ENCODE measurements around the gene PTN. TPM values are rescaled to one million over a fixed set of nuclear protein-coding genes. Genes with fewer than 3 reads are reported as not detected.
"Not testable (repeated sequence)": the region's sequence is repeated elsewhere in the genome, so short reads cannot be mapped to it uniquely, and the experiment has no call there.

The PTN gene
- total RNA-seq, 1 donor from 2014 or later, result not detected

DNA sequence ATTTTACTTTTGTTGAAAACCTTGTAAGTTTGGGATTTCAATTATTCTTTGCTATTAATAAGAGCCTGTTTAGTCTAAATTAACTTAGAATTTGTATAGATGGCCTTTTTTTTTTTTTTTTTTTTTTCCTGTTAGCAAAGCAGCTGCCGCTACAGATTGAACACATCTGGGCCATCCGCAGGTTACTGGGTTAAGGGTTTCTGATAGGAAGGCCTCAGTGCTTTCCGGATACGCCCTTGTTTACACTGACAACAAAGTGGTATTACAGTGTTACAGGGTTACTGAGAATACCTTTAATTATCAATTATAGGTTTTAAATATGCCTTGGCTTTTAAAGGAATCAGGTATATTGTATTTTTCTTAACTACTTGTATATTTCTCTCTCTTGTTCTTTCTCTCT is 76.8 kb downstream of the PTN start:
- DNase-seq, result no peak
- Mint-ChIP-seq H3K4me3 (no peak overlapping the region), H3K4me1 (no peaks in the 10 kb centered on the region), H3K27ac (no peak overlapping the region), H3K9me3 (no peaks in the 10 kb centered on the region), H3K36me3 (ENCODE audit: low read depth) (no peaks in the 10 kb centered on the region), H3K27me3 (no peaks in the 10 kb centered on the region)
- intact Hi-C loops (cut with micrococcal nuclease), result no loop called here

DNA sequence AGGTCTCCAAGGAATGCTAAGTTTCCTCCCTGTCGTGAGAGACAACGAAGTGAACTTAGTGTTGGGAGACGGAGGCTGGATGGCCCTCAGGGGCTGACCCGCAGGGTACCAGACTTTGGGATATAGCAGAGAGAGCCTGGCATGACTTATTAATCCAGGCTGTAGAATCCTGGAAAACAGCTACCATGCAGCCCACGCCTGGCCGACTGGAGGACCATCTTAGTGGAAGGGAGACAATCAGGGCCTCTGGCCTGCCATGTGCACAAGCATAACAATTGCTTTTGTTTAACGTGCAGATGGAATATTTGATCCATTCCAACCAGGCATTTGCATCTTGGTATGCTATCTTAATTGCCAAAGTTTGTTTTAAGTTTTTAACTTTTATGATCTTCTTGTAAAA is 78.1 kb downstream of the PTN start:
- DNase-seq; H3K36me3 Mint-ChIP-seq (ENCODE audit: low read depth); H3K27ac Mint-ChIP-seq; H3K4me1 Mint-ChIP-seq; intact Hi-C loops (cut with micrococcal nuclease); H3K4me3 Mint-ChIP-seq; H3K9me3 Mint-ChIP-seq; H3K27me3 Mint-ChIP-seq: not testable (repeated sequence)

GRCh38 chr7:137262599-137262998 is 80.9 kb downstream of the PTN start:
- intact Hi-C loops (cut with micrococcal nuclease), result no loop called here
- H3K9me3 Mint-ChIP-seq, result no peaks in the 10 kb centered on the region
- DNase-seq, result no peak
- no peak overlapping the region for H3K4me3 Mint-ChIP-seq
- H3K4me1 Mint-ChIP-seq, result no peaks in the 10 kb centered on the region
- H3K27me3 Mint-ChIP-seq, result no peaks in the 10 kb centered on the region
- no peak overlapping the region for H3K27ac Mint-ChIP-seq
- H3K36me3 Mint-ChIP-seq (ENCODE audit: low read depth), result no peaks in the 10 kb centered on the region

- DNase-seq, result no peak
- Mint-ChIP-seq H3K36me3 (ENCODE audit: low read depth) (no peaks in the 10 kb centered on the region), H3K4me1 (no peaks in the 10 kb centered on the region), H3K27me3 (no peaks in the 10 kb centered on the region), H3K27ac (no peak overlapping the region), H3K4me3 (no peak overlapping the region), H3K9me3 (no peaks in the 10 kb centered on the region)
- intact Hi-C loops (cut with micrococcal nuclease), result no loop called here
Observed at GRCh38 chr7:137258552-137258951, 85.0 kb downstream of the PTN start.

GRCh38 chr7:137254766-137255165 is 88.8 kb downstream of the PTN start:
- no peaks in the 10 kb centered on the region for H3K9me3 Mint-ChIP-seq
- no peak overlapping the region for H3K27ac Mint-ChIP-seq
- DNase-seq, result no peak
- H3K4me3 Mint-ChIP-seq, result no peak overlapping the region
- intact Hi-C loops (cut with micrococcal nuclease), result no loop called here
- H3K36me3 Mint-ChIP-seq (ENCODE audit: low read depth), result no peaks in the 10 kb centered on the region
- H3K27me3 Mint-ChIP-seq, result no peaks in the 10 kb centered on the region
- H3K4me1 Mint-ChIP-seq, result no peaks in the 10 kb centered on the region

- no peak for DNase-seq
- no peaks in the 10 kb centered on the region for H3K9me3 Mint-ChIP-seq
- no peaks in the 10 kb centered on the region for H3K27me3 Mint-ChIP-seq
- H3K4me1 Mint-ChIP-seq, result no peaks in the 10 kb centered on the region
- no peak overlapping the region for H3K4me3 Mint-ChIP-seq
- H3K36me3 Mint-ChIP-seq (ENCODE audit: low read depth), result no peaks in the 10 kb centered on the region
- intact Hi-C loops (cut with micrococcal nuclease), result no loop called here
- no peak overlapping the region for H3K27ac Mint-ChIP-seq
Observed at GRCh38 chr7:137245890-137246289, 97.6 kb downstream of the PTN start.

- no peaks in the 10 kb centered on the region for H3K9me3 Mint-ChIP-seq
- no peaks in the 10 kb centered on the region for H3K36me3 Mint-ChIP-seq (ENCODE audit: low read depth)
- no peak overlapping the region for H3K4me3 Mint-ChIP-seq
- intact Hi-C loops (cut with micrococcal nuclease), result no loop called here
- no peaks in the 10 kb centered on the region for H3K4me1 Mint-ChIP-seq
- DNase-seq, result no peak
- no peak overlapping the region for H3K27ac Mint-ChIP-seq
- H3K27me3 Mint-ChIP-seq, result no peaks in the 10 kb centered on the region
Observed at GRCh38 chr7:137245186-137245585, 98.3 kb downstream of the PTN start.

DNA sequence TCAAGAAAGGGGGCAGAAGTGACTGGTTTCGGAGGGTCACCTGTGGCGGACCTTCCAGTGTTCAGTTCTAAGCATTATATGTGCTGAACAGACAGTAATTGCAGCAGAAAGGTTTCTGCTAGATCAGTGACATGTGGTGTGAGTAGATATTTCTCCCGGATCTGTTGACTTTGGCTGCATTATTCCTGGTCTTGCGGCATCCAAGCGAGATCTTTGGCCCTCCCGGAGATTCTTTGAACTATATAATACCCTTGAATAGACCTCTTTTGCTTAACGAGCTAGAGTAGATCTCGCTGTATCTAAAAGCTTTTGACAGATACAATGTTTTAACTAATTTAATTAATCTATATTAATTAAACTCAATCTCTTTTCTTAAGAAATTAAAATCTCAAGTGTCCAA is 99.8 kb downstream of the PTN start:
- Mint-ChIP-seq H3K27me3 (no peaks in the 10 kb centered on the region), H3K9me3 (no peaks in the 10 kb centered on the region), H3K4me3 (no peak overlapping the region), H3K36me3 (ENCODE audit: low read depth) (no peaks in the 10 kb centered on the region), H3K4me1 (no peaks in the 10 kb centered on the region), H3K27ac (no peak overlapping the region)
- intact Hi-C loops (cut with micrococcal nuclease), result no loop called here
- no peak for DNase-seq

GRCh38 chr7:137242616-137243015 is 100.9 kb downstream of the PTN start:
- no peaks in the 10 kb centered on the region for H3K27me3 Mint-ChIP-seq
- H3K27ac Mint-ChIP-seq, result no peak overlapping the region
- no peak overlapping the region for H3K4me3 Mint-ChIP-seq
- DNase-seq, result no peak
- intact Hi-C loops (cut with micrococcal nuclease), result no loop called here
- no peaks in the 10 kb centered on the region for H3K9me3 Mint-ChIP-seq
- H3K36me3 Mint-ChIP-seq (ENCODE audit: low read depth), result no peaks in the 10 kb centered on the region
- H3K4me1 Mint-ChIP-seq, result no peaks in the 10 kb centered on the region

- DNase-seq, result no peak
- no peaks in the 10 kb centered on the region for H3K27me3 Mint-ChIP-seq
- no peak overlapping the region for H3K4me3 Mint-ChIP-seq
- no peak overlapping the region for H3K27ac Mint-ChIP-seq
- no peaks in the 10 kb centered on the region for H3K36me3 Mint-ChIP-seq (ENCODE audit: low read depth)
- intact Hi-C loops (cut with micrococcal nuclease), result no loop called here
- H3K9me3 Mint-ChIP-seq, result no peaks in the 10 kb centered on the region
- H3K4me1 Mint-ChIP-seq, result no peaks in the 10 kb centered on the region
Observed at GRCh38 chr7:137241655-137242360, 101.7 kb downstream of the PTN start.

GRCh38 chr7:137239186-137239585 is 104.3 kb downstream of the PTN start:
- DNase-seq; H3K27me3 Mint-ChIP-seq; H3K4me1 Mint-ChIP-seq; intact Hi-C loops (cut with micrococcal nuclease); H3K9me3 Mint-ChIP-seq; H3K36me3 Mint-ChIP-seq (ENCODE audit: low read depth); H3K4me3 Mint-ChIP-seq; H3K27ac Mint-ChIP-seq: not testable (repeated sequence)

GRCh38 chr7:137235434-137235833 is 108.1 kb downstream of the PTN start:
- H3K27ac Mint-ChIP-seq, result no peak overlapping the region
- H3K27me3 Mint-ChIP-seq, result no peaks in the 10 kb centered on the region
- H3K4me1 Mint-ChIP-seq, result no peaks in the 10 kb centered on the region

GRCh38 chr7:137231167-137231566 is 112.4 kb downstream of the PTN start:
- DNase-seq, result no peak
- Mint-ChIP-seq H3K36me3 (ENCODE audit: low read depth) (no peaks in the 10 kb centered on the region), H3K27ac (no peak overlapping the region), H3K27me3 (no peaks in the 10 kb centered on the region), H3K9me3 (no peaks in the 10 kb centered on the region), H3K4me1 (no peaks in the 10 kb centered on the region), H3K4me3 (no peak overlapping the region)
- intact Hi-C loops (cut with micrococcal nuclease), result no loop called here

More at GRCh38 chr7:137235434-137235833, 108.1 kb downstream of the PTN start:
- Mint-ChIP-seq H3K4me3 (no peak overlapping the region), H3K9me3 (no peaks in the 10 kb centered on the region), H3K36me3 (ENCODE audit: low read depth) (no peaks in the 10 kb centered on the region)
- no peak for DNase-seq
- intact Hi-C loops (cut with micrococcal nuclease), result no loop called here

DNA sequence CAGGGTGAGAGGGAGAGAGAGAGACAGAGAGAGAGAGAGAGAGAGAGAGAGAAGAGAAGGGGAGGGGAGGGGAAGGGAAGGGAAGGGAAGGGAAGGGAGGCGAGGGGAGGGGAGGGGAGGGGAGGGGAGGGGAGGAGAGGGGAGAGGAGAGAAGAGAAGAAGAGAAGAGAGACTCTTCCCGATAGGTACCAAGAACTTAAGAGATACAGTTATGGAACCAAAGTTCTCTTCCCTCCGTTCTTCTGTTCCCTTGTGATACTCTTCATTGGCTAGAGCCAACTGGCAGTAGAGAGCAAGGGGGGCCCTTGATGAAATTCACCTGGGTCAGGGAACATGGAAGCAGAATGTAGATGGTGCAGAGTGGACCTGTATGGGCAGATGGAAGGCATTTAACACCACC is 122.1 kb downstream of the PTN start:
- no peak overlapping the region for H3K27ac Mint-ChIP-seq
- DNase-seq, result no peak
- H3K36me3 Mint-ChIP-seq (ENCODE audit: low read depth), result no peaks in the 10 kb centered on the region
- intact Hi-C loops (cut with micrococcal nuclease), result no loop called here
- H3K4me1 Mint-ChIP-seq, result no peaks in the 10 kb centered on the region
- no peaks in the 10 kb centered on the region for H3K27me3 Mint-ChIP-seq
- H3K4me3 Mint-ChIP-seq, result no peak overlapping the region
- peaks cover 10% of the 10 kb centered on the region for H3K9me3 Mint-ChIP-seq

DNA sequence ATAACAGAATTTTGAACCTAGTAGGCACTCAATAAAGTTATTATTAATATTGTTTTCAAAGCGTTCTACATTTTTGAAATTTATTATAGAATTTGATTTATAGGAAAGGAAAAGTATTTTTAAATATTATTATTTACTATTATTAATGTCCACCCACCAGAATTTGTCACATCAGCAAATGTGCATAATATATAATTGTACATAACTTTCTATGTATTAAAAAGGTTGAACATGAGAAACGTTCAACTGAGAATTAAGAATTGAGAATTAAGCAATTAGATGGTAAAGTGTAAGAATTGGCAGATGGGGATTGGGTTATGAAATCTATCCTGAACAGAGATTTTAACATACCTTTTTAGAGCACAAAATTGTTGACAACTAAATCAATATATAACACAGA is 129.8 kb downstream of the PTN start:
- Mint-ChIP-seq H3K4me1 (no peaks in the 10 kb centered on the region), H3K27me3 (no peaks in the 10 kb centered on the region), H3K27ac (no peak overlapping the region), H3K9me3 (peaks cover 10% of the 10 kb centered on the region), H3K36me3 (ENCODE audit: low read depth) (no peaks in the 10 kb centered on the region), H3K4me3 (no peak overlapping the region)
- DNase-seq, result no peak
- intact Hi-C loops (cut with micrococcal nuclease), result no loop called here

All from activated CD4-positive, alpha-beta T cell treated with anti-CD3 and anti-CD28 coated beads, Interleukin-2, amount 10 ng/mL, durations not matched to agents 24 days and 14 days (primary cell).